ENCODE measurements around the gene SLC6A6.

SLC6A6 gene

DNA sequence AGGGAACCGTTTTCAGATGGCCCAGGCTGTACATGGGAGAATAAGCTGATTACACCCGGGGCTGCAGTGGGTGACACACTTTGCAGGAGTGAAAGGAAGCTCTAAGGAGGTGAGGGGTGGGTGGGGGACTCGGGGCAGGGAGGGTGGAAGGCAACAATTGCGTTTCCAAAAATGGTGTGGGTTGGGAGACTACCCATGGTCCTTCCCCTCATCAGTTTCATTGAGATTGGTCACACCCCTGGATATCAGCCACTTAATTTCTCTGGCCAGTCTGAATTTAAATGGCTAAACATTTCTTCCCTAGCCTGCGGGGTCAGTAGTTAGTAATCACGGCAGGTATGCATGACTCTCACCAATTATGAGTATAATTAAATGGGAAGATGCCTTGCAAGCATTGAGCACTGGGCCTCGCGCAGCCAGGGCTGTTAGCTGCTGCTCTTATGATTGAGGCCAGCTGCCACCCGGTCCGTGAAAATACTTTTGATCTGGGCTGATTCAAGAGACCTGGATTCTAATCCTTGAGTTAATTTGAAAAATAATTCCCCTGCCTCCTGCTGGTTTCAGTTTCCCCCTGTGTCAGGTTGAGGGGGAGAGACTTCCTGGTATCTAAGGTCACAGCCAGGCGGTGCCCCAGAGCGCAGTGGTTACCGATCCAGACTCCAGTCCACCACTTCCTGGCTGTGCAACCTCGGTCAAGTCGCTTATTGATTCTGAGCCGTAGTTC is 23.3 kb downstream of the SLC6A6 start:
- peak overlapping the region in 1 of 2 donors; percentile 34 for H3K4me3 ChIP-seq (ENCODE audit: low read depth in 1 of 2, low read length in 2 of 2)
- no peaks in the 10 kb centered on the region for H3K36me3 ChIP-seq (ENCODE audit: control insufficient read depth in 1 of 2, insufficient read depth in 2 of 2, low read length in 2 of 2)
- H3K9me3 ChIP-seq (ENCODE audit: control insufficient read depth in 1 of 2, low read length in 2 of 2), result no peaks in the 10 kb centered on the region
- H3K4me1 ChIP-seq (ENCODE audit: control insufficient read depth in 1 of 2, insufficient read depth in 2 of 2, low read length in 2 of 2), result peaks cover 68 to 77% of the 10 kb centered on the region in 2 donors
- H3K27me3 ChIP-seq (ENCODE audit: control insufficient read depth in 1 of 2, insufficient read depth in 2 of 2, low read length in 2 of 2), result no peaks in the 10 kb centered on the region
- peak overlapping the region; percentile 33 for H3K27ac ChIP-seq (ENCODE audit: low read depth, low read length)
- H3K9ac ChIP-seq (ENCODE audit: low read depth in 1 of 2, low read length in 2 of 2), result peak overlapping the region; percentile 2 to 32

DNA sequence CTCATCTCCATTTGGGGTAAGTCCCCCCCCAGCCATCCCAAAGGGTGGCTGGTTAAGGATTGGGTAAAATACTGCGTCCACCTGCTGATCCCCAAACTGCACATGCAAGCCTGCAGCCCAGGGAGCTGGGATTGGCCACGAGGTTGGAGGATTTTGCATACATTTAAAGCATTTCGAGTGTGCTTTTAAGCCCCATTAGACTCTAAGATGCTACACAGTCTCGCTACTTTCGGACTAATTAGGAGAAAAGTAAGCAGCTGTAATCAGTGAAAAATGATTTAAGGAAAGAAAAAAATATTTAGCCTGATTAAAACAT is 23.9 kb downstream of the SLC6A6 start:
- Histone ChIP-seq H3K36me3 (ENCODE audit: control insufficient read depth in 1 of 2, insufficient read depth in 2 of 2, low read length in 2 of 2) (no peaks in the 10 kb centered on the region), H3K27ac (ENCODE audit: low read depth, low read length) (no peak overlapping the region), H3K4me1 (ENCODE audit: control insufficient read depth in 1 of 2, insufficient read depth in 2 of 2, low read length in 2 of 2) (peaks cover 73 to 82% of the 10 kb centered on the region in 2 donors), H3K27me3 (ENCODE audit: control insufficient read depth in 1 of 2, insufficient read depth in 2 of 2, low read length in 2 of 2) (no peaks in the 10 kb centered on the region), H3K9ac (ENCODE audit: low read depth in 1 of 2, low read length in 2 of 2) (peak overlapping the region; percentile 2 to 32), H3K4me3 (ENCODE audit: low read depth in 1 of 2, low read length in 2 of 2) (peak overlapping the region in 1 of 2 donors; percentile 34), H3K9me3 (ENCODE audit: control insufficient read depth in 1 of 2, low read length in 2 of 2) (no peaks in the 10 kb centered on the region)

DNA sequence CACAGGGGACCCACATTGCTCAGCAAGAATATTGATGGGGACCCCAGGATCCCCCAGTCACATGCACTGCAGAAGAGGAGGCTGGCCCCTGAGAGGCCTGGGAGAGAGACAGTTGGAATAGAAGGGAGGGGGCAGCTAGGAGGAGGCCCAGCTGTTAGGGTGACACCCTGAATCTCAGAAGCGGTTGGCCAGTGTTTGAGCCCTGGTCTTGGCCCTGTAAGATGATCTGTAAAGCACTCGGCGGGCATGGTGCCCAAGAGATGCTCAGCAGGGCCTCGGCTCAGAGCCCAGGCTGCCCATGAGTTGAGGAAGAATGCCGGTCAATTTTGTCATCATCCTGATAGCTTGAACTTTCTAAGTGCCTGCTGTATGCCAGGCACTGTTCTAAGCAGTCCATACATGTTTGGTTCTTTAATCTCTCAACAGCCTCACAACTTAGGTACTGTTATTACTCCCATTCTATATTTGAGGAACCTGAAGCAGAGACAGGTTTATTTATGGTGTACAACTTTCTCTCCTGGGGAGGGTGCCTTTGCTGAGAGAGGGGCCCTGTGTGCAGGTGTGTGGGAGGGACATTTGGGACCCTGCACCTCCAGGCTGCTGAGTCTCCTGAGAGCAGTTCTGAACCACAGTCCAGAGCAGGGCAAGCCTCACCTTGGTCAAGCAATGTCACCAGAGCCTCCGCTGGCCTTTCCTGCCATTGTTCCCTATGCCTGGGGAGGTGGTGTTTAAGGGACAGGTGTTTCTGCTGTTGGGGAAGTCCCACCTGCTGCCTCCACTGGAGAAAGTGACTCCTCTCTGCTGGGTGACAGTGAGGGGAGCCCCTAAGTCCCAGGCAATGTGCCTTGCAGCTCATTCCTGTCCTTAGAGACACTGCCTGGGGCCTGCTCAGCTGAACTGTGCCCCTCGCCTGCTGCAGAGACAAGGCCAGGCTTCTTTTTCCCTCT is 26.0 kb downstream of the SLC6A6 start:
- Histone ChIP-seq H3K27ac (ENCODE audit: low read depth, low read length) (no peak overlapping the region), H3K27me3 (ENCODE audit: control insufficient read depth in 1 of 2, insufficient read depth in 2 of 2, low read length in 2 of 2) (no peaks in the 10 kb centered on the region), H3K9ac (ENCODE audit: low read depth in 1 of 2, low read length in 2 of 2) (peak overlapping the region in 1 of 2 donors; percentile 10), H3K9me3 (ENCODE audit: control insufficient read depth in 1 of 2, low read length in 2 of 2) (no peaks in the 10 kb centered on the region), H3K36me3 (ENCODE audit: control insufficient read depth in 1 of 2, insufficient read depth in 2 of 2, low read length in 2 of 2) (no peaks in the 10 kb centered on the region), H3K4me3 (ENCODE audit: low read depth in 1 of 2, low read length in 2 of 2) (no peak overlapping the region), H3K4me1 (ENCODE audit: control insufficient read depth in 1 of 2, insufficient read depth in 2 of 2, low read length in 2 of 2) (peaks cover 88 to 95% of the 10 kb centered on the region in 2 donors)

DNA sequence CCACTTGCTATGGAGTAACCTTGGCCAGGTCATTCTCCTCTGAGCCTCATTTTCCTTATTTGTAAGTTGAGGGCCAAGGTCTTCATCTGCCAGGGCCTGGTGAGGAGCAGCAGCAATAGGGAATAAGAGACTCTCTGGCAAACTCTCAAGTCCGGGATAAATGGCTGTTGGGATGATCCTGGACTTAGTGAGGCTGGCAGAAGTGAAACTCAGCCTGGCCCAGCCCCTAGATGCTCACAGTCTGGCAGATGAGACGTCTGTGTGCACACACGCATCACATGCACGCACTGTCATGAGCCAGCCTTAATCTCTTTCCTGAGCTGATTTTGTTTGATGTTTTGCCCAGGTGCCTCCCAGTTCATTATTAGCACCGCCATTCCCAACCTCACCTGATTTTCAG is 26.8 kb downstream of the SLC6A6 start:
- H3K4me3 ChIP-seq (ENCODE audit: low read depth in 1 of 2, low read length in 2 of 2), result no peak overlapping the region
- H3K9me3 ChIP-seq (ENCODE audit: control insufficient read depth in 1 of 2, low read length in 2 of 2), result no peaks in the 10 kb centered on the region
- H3K9ac ChIP-seq (ENCODE audit: low read depth in 1 of 2, low read length in 2 of 2), result no peak overlapping the region
- no peaks in the 10 kb centered on the region for H3K27me3 ChIP-seq (ENCODE audit: control insufficient read depth in 1 of 2, insufficient read depth in 2 of 2, low read length in 2 of 2)
- H3K4me1 ChIP-seq (ENCODE audit: control insufficient read depth in 1 of 2, insufficient read depth in 2 of 2, low read length in 2 of 2), result peaks cover 87 to 95% of the 10 kb centered on the region in 2 donors
- H3K27ac ChIP-seq (ENCODE audit: low read depth, low read length), result no peak overlapping the region
- no peaks in the 10 kb centered on the region for H3K36me3 ChIP-seq (ENCODE audit: control insufficient read depth in 1 of 2, insufficient read depth in 2 of 2, low read length in 2 of 2)

DNA sequence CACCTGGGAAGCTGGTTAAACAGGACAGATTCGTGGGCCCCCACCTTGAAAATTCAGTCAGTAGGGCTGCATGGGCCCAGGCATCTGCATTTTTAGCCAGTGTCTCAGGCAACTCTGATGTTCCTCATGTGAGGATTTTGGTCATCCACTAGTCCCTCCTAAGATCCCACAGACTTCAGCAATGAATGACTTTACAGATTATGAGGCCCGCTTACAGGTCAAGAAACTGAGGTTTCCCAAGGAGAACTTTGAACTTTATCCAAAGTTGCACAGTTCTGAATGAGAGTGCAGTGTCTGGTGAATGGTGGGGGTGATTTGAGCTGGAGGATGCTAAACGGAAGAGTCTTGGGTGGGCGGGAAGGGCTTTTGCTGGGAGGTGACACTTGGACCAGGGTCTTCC is 27.2 kb downstream of the SLC6A6 start:
- Histone ChIP-seq H3K27ac (ENCODE audit: low read depth, low read length) (no peak overlapping the region), H3K4me3 (ENCODE audit: low read depth in 1 of 2, low read length in 2 of 2) (no peak overlapping the region), H3K36me3 (ENCODE audit: control insufficient read depth in 1 of 2, insufficient read depth in 2 of 2, low read length in 2 of 2) (no peaks in the 10 kb centered on the region), H3K27me3 (ENCODE audit: control insufficient read depth in 1 of 2, insufficient read depth in 2 of 2, low read length in 2 of 2) (no peaks in the 10 kb centered on the region), H3K9ac (ENCODE audit: low read depth in 1 of 2, low read length in 2 of 2) (no peak overlapping the region), H3K9me3 (ENCODE audit: control insufficient read depth in 1 of 2, low read length in 2 of 2) (no peaks in the 10 kb centered on the region), H3K4me1 (ENCODE audit: control insufficient read depth in 1 of 2, insufficient read depth in 2 of 2, low read length in 2 of 2) (peaks cover 90 to 97% of the 10 kb centered on the region in 2 donors)

DNA sequence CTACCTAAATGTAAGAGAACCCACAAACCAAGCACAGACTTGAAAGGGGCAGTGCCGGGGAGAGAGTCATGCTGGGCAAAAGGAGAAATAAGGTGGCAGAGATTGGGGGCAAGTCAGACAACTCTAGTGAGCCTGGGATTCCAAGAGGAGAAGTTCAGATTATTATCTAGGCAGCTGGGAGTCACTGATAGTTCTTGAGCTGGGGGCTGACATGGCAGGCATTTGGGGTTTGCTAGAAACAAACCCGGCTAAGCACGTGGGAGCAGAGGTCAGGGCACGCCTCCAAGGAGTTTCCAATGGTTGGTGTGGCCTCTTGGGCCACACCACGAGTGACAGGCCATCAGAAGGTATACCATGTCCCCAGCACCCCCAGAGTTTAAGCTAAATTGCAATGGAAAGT is 27.6 kb downstream of the SLC6A6 start:
- H3K4me1 ChIP-seq (ENCODE audit: control insufficient read depth in 1 of 2, insufficient read depth in 2 of 2, low read length in 2 of 2), result peaks cover 90 to 97% of the 10 kb centered on the region in 2 donors
- H3K9me3 ChIP-seq (ENCODE audit: control insufficient read depth in 1 of 2, low read length in 2 of 2), result no peaks in the 10 kb centered on the region
- no peak overlapping the region for H3K9ac ChIP-seq (ENCODE audit: low read depth in 1 of 2, low read length in 2 of 2)
- H3K27ac ChIP-seq (ENCODE audit: low read depth, low read length), result peak overlapping the region; percentile 13
- no peaks in the 10 kb centered on the region for H3K27me3 ChIP-seq (ENCODE audit: control insufficient read depth in 1 of 2, insufficient read depth in 2 of 2, low read length in 2 of 2)
- H3K4me3 ChIP-seq (ENCODE audit: low read depth in 1 of 2, low read length in 2 of 2), result no peak overlapping the region
- no peaks in the 10 kb centered on the region for H3K36me3 ChIP-seq (ENCODE audit: control insufficient read depth in 1 of 2, insufficient read depth in 2 of 2, low read length in 2 of 2)

DNA sequence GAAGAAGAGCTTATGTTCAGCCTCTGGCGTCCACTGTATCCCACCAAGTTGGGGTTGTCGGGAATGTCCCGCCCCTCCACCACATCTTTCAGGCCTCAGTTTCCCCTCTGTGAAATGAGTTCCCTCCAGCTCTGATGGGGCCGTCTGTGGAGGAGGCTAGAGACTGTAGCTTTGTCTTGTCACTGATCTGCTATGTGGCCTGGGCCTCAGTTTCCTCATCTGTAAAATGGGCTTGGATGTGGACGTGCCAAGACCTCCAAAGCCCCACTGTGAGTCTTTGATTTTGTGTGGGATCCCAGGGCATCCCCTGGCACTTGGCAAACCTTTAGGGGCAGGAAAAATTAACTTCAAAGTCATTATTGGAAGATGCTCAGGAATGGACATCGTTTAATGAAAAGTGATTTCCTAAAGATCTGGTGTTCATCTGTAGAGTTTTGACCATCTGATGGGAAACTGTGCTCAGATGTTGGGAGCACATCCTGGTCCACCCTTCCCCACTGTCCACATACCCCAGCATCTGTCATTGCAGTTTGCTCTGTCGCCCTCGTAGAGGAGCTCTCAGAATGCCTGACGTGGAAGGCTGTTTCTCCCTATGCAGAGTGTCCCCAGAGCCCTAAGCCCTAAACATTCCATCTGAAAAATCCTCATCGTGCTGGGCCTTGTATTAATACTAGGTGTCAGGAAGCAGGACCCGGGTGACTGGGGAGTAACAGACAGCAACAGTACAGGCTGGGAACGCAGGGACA is 28.5 kb downstream of the SLC6A6 start:
- peak overlapping the region; percentile 63 to 70 for H3K9ac ChIP-seq (ENCODE audit: low read depth in 1 of 2, low read length in 2 of 2)
- peak overlapping the region; percentile 35 to 53 for H3K4me3 ChIP-seq (ENCODE audit: low read depth in 1 of 2, low read length in 2 of 2)
- no peaks in the 10 kb centered on the region for H3K27me3 ChIP-seq (ENCODE audit: control insufficient read depth in 1 of 2, insufficient read depth in 2 of 2, low read length in 2 of 2)
- peaks cover 90 to 98% of the 10 kb centered on the region in 2 donors for H3K4me1 ChIP-seq (ENCODE audit: control insufficient read depth in 1 of 2, insufficient read depth in 2 of 2, low read length in 2 of 2)
- peak overlapping the region; percentile 77 for H3K27ac ChIP-seq (ENCODE audit: low read depth, low read length)
- no peaks in the 10 kb centered on the region for H3K9me3 ChIP-seq (ENCODE audit: control insufficient read depth in 1 of 2, low read length in 2 of 2)
- H3K36me3 ChIP-seq (ENCODE audit: control insufficient read depth in 1 of 2, insufficient read depth in 2 of 2, low read length in 2 of 2), result no peaks in the 10 kb centered on the region

DNA sequence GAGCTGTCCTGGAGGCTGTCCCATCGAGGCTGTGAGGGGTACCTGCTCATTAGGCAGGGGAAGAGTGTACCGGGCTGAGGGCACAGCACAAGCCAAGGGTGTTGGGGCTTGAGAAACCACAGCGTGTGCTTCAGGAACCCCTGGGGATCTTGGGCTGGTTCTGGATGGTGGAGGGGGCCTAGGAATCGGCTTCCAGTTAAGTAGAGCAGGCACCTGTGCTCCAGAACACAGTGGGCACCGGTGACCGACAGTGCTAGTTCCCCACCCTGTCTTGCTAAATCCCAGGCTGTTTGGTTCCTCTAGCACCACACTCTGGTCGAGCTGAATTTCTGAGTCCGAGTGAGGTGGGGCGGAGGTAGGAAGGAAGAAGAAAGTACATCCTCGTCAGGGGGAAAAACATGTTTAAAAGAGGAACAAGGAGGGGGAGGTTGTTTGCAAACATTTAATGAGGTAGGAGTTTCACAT is 29.1 kb downstream of the SLC6A6 start:
- H3K9me3 ChIP-seq (ENCODE audit: control insufficient read depth in 1 of 2, low read length in 2 of 2), result no peaks in the 10 kb centered on the region
- no peaks in the 10 kb centered on the region for H3K36me3 ChIP-seq (ENCODE audit: control insufficient read depth in 1 of 2, insufficient read depth in 2 of 2, low read length in 2 of 2)
- peak overlapping the region; percentile 63 to 70 for H3K9ac ChIP-seq (ENCODE audit: low read depth in 1 of 2, low read length in 2 of 2)
- H3K27ac ChIP-seq (ENCODE audit: low read depth, low read length), result peak overlapping the region; percentile 77
- H3K4me3 ChIP-seq (ENCODE audit: low read depth in 1 of 2, low read length in 2 of 2), result peak overlapping the region; percentile 35 to 53
- no peaks in the 10 kb centered on the region for H3K27me3 ChIP-seq (ENCODE audit: control insufficient read depth in 1 of 2, insufficient read depth in 2 of 2, low read length in 2 of 2)
- H3K4me1 ChIP-seq (ENCODE audit: control insufficient read depth in 1 of 2, insufficient read depth in 2 of 2, low read length in 2 of 2), result peaks cover 85 to 97% of the 10 kb centered on the region in 2 donors

DNA sequence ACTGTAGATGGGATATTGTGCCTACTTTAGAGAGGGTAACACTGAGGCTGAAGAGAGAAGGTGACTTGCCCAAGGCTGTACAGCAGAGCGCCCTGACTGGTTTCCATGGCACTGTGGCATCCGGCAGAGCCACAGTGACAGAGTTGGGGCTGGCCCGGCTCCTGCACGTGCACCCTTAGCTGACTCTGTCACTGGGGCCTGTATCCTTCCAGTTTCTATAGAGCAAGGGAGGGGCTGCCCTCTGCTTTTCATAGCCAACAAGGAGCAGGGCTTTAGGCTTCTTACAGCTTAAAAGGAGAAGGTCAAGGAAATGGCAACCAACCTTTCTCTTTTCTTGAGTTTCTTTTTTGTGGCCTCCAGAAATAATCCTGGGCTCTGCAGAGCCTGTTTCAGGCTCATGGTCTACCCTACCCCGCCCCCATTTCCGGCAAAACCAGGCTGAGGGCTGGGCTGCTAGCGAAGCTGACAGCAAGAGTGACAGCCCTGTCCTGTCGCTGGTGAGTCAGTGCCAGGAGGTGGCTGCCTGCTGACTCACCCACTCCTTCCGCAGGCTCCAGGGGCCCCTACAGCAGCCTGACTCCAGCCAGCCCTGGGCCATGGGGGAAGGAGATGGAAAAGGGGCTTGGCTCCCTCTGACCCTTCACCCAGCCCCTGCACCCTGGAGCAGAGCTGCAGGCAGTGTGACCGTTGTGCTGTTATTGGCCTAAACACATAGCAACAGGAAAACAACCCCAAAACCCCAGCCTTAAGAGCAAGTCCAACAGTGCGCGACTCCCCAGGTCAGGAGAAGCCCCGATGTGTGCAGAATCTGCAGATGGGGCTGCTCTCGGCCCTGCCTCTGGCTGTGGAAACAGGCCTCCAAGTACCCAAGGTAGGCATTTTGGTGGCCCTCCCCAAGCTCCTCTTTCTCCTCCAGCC is 29.8 kb downstream of the SLC6A6 start:
- peak overlapping the region; percentile 35 to 53 for H3K4me3 ChIP-seq (ENCODE audit: low read depth in 1 of 2, low read length in 2 of 2)
- no peaks in the 10 kb centered on the region for H3K27me3 ChIP-seq (ENCODE audit: control insufficient read depth in 1 of 2, insufficient read depth in 2 of 2, low read length in 2 of 2)
- peak overlapping the region; percentile 77 for H3K27ac ChIP-seq (ENCODE audit: low read depth, low read length)
- H3K4me1 ChIP-seq (ENCODE audit: control insufficient read depth in 1 of 2, insufficient read depth in 2 of 2, low read length in 2 of 2), result peaks cover 85 to 97% of the 10 kb centered on the region in 2 donors
- no peaks in the 10 kb centered on the region for H3K9me3 ChIP-seq (ENCODE audit: control insufficient read depth in 1 of 2, low read length in 2 of 2)
- no peaks in the 10 kb centered on the region for H3K36me3 ChIP-seq (ENCODE audit: control insufficient read depth in 1 of 2, insufficient read depth in 2 of 2, low read length in 2 of 2)
- peak overlapping the region; percentile 63 to 70 for H3K9ac ChIP-seq (ENCODE audit: low read depth in 1 of 2, low read length in 2 of 2)
